HFFc6 (cell line): ENCODE data around the gene C1orf226. TPM values are rescaled to one million over a fixed set of nuclear protein-coding genes. Genes with fewer than 3 reads are reported as not detected.

ENCODE experiments used
- DNase-seq: peaks from one replicate; pipeline ENCODE4 v3.0.0-alpha.2; 2018
- H3K27ac Mint-ChIP-seq: 2 replicates; pipeline ENCODE4 v1.8.0; 2020; ENCODE audit warnings: mild to moderate bottlenecking, mixed read lengths
- H3K27me3 Mint-ChIP-seq: 2 replicates; pipeline ENCODE4 v1.8.0; 2021; ENCODE audit warnings: mild to moderate bottlenecking, moderate library complexity, mixed read lengths; ENCODE audit not compliant: insufficient read depth
- H3K36me3 Mint-ChIP-seq: 2 replicates; pipeline ENCODE4 v1.8.0; 2021; ENCODE audit warnings: low read depth, mixed read lengths
- H3K4me1 Mint-ChIP-seq: 2 replicates; pipeline ENCODE4 v1.8.0; 2020; ENCODE audit warnings: low read depth, mixed read lengths
- H3K4me3 Mint-ChIP-seq: 2 replicates; pipeline ENCODE4 v1.8.0; 2020; ENCODE audit warnings: mild to moderate bottlenecking, moderate library complexity, mixed read lengths
- H3K9me3 Mint-ChIP-seq: 2 replicates; pipeline ENCODE4 v1.8.0; 2020; ENCODE audit warnings: mild to moderate bottlenecking, mixed read lengths
- CTCF ChIP-seq: fragments of 200-600 bp; sonication (generic); IDR thresholded peaks from 2 replicates; pipeline ENCODE4 v1.5.0; 2021; ENCODE audit warnings: antibody characterized with exemption, mild to moderate bottlenecking
- total RNA-seq, 6 experiments: library from RNA; stranded (reverse); fragmentation: NEBNext Ultra II Directional; extraction: Animal tissue kit (Norgen Biotek cat#: 25700); gene quantifications; 2 replicates in 1 of 6; 3 replicates in 5 of 6; pipeline ENCODE4 v1.2.3, GENCODE V29; 2021

C1orf226 gene
- total RNA-seq, 6 experiments from 2014 or later: 0.09 to 0.43 (median 0.20) TPM

DNA sequence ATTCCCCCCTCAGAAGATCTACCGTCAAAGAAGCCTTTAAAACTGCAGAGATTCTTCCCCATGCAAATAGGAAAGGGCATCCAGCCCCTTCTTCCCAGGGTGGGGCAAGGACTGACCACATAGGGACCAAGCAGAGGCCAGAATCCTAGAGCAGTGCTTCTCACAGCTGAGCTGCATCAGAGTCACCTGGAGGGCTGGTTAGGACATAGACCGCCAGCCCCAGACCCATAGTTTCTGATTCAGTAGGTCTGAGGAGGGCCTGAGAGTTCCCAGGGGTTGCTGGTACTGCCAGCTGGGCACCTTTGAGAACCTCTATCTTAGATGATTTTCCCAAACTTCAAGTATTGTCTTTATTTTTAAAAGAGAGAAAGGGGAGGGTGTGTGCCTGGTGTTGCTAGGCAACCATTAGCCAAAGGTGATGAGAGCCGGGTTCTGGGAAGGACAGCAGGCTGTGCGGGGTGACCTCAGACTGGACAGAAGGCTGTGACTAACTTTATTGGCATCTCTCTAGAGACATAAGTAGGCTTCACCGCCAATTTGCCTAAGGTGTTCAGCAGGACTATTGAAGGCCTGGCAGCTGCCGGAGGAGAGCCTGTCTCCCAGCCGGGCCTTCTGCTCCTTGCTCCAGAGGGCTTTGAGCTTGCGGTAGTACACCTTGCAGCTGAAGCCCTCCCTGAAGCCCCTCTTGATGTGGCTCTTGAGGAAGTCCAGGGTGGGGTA, 7.8 kb upstream of the C1orf226 start:
- Mint-ChIP-seq H3K27ac (peak overlapping the region; percentile 32; the same call in 1 of the 2 replicates), H3K27me3 (peaks cover 7% of the 10 kb centered on the region), H3K36me3 (no peaks in the 10 kb centered on the region), H3K4me1 (peaks cover 18% of the 10 kb centered on the region), H3K9me3 (no peaks in the 10 kb centered on the region), H3K4me3 (no peak overlapping the region)
- peak; percentile 71 for DNase-seq
- no peak for TF ChIP-seq CTCF

- no peak overlapping the region for H3K4me3 Mint-ChIP-seq
- no peaks in the 10 kb centered on the region for H3K36me3 Mint-ChIP-seq
- H3K9me3 Mint-ChIP-seq: no peaks in the 10 kb centered on the region
- no peak overlapping the region for H3K27ac Mint-ChIP-seq
- H3K27me3 Mint-ChIP-seq: peaks cover 7% of the 10 kb centered on the region
- TF ChIP-seq CTCF: no peak
- H3K4me1 Mint-ChIP-seq: peaks cover 18% of the 10 kb centered on the region
- no peak for DNase-seq
These were observed 7.1 kb upstream of the C1orf226 start for GRCh38 chr1:162374406-162374805.

- no peak for TF ChIP-seq CTCF
- DNase-seq: no peak
- Mint-ChIP-seq H3K27ac (no peak overlapping the region), H3K4me3 (no peak overlapping the region), H3K9me3 (no peaks in the 10 kb centered on the region), H3K27me3 (peaks cover 8% of the 10 kb centered on the region), H3K36me3 (no peaks in the 10 kb centered on the region), H3K4me1 (peaks cover 18% of the 10 kb centered on the region)
These were observed 6.1 kb upstream of the C1orf226 start for GRCh38 chr1:162375463-162375862.

DNA sequence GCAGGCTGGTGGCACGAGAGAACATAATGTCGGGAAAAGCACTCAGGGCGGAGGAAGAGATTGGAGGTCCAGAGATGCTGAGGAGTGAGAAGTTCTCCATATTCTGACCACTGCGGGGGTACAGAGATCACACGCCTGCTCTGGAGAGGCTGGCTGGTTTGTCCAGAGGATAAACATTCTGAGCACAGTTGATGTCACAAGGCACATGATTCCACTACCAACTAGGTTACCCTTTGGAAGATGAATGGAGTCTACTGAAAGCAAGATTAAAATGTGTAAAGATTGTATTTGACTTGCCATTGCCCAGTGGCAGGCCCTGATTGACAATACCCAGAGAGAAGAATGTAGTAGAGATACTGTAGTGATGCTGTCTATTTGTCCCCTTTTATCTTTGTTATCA, 4.8 kb upstream of the C1orf226 start, which contains the start of gene SPATA46:
TSS of gene SPATA46 (minus strand) at position 164 of the 400 bp plus-strand sequence. CDS start at position 100, 64 bp downstream.
- DNase-seq: no peak
- TF ChIP-seq CTCF: no peak
- Mint-ChIP-seq H3K4me1 (peaks cover 15% of the 10 kb centered on the region), H3K4me3 (no peak within 1 kb of the TSS), H3K27me3 (peaks cover 15% of the 10 kb centered on the region), H3K9me3 (no peaks in the 10 kb centered on the region), H3K27ac (no peak within 1 kb of the TSS), H3K36me3 (no peaks in the 10 kb centered on the region)

- peaks cover 24% of the 10 kb centered on the region for H3K27me3 Mint-ChIP-seq
- DNase-seq: no peak
- H3K4me3 Mint-ChIP-seq: no peak overlapping the region
- no peaks in the 10 kb centered on the region for H3K36me3 Mint-ChIP-seq
- H3K4me1 Mint-ChIP-seq: no peaks in the 10 kb centered on the region
- no peak overlapping the region for H3K27ac Mint-ChIP-seq
- no peaks in the 10 kb centered on the region for H3K9me3 Mint-ChIP-seq
- no peak for TF ChIP-seq CTCF
These were observed 1.3 kb upstream of the C1orf226 start for GRCh38 chr1:162380061-162380846.
